NB4 (cell line): ENCODE measurements around the gene CYB5B.
A peak's percentile ranks its signal among the peaks of the same experiment; 100 is the strongest.

Experiments
- DNase-seq: peaks from one replicate; pipeline ENCODE4 v3.0.0; 2010; ENCODE audit warnings: low read depth
- H3K4me3 ChIP-seq: one replicate; pipeline ENCODE4 v1.5.1; 2011; ENCODE audit warnings: mild to moderate bottlenecking, low read depth, low read length, moderate library complexity
- CTCF ChIP-seq: IDR thresholded peaks from one replicate; pipeline ENCODE4 v1.5.1; 2012; ENCODE audit warnings: low read depth, low read length
- MAX ChIP-seq: IDR thresholded peaks from 2 replicates; pipeline ENCODE4 v1.6.1; 2011; ENCODE audit warnings: low read depth, low read length
- MYC ChIP-seq: IDR thresholded peaks from 2 replicates; pipeline ENCODE4 v1.6.1; 2011; ENCODE audit warnings: low read depth, low read length
- POLR2A ChIP-seq: IDR thresholded peaks from 2 replicates; pipeline ENCODE4 v1.6.1; 2011; ENCODE audit warnings: mild to moderate bottlenecking; ENCODE audit not compliant: insufficient read length; ENCODE audit errors: extremely low read depth

The CYB5B gene

GRCh38 chr16:69448470-69449193 is 24.2 kb downstream of the CYB5B start:
- DNase-seq, result no peak
- no peak for TF ChIP-seq MYC
- TF ChIP-seq POLR2A, result no peak
- TF ChIP-seq CTCF, result no peak
- TF ChIP-seq MAX, result no peak
- H3K4me3 ChIP-seq, result no peak overlapping the region

GRCh38 chr16:69451166-69451565 is 26.7 kb downstream of the CYB5B start:
- H3K4me3 ChIP-seq, result no peak overlapping the region
- no peak for TF ChIP-seq MYC
- DNase-seq, result no peak

- no peak for DNase-seq
- no peak overlapping the region for H3K4me3 ChIP-seq
- TF ChIP-seq MYC (no peak), CTCF (no peak), MAX (no peak), POLR2A (no peak)
These were observed 29.5 kb downstream of the CYB5B start for GRCh38 chr16:69453936-69454335.

GRCh38 chr16:69463876-69464275 is 39.5 kb downstream of the CYB5B start:
- TF ChIP-seq CTCF (no peak), MYC (no peak), POLR2A (no peak), MAX (no peak)
- no peak overlapping the region for H3K4me3 ChIP-seq
- no peak for DNase-seq

- no peak overlapping the region for H3K4me3 ChIP-seq
- TF ChIP-seq POLR2A, result no peak
- TF ChIP-seq MAX, result no peak
- TF ChIP-seq MYC, result no peak
- no peak for TF ChIP-seq CTCF
- DNase-seq, result peak; percentile 72
These were observed 40.8 kb downstream of the CYB5B start for GRCh38 chr16:69465083-69465721.

- no peak for TF ChIP-seq MAX
- no peak for TF ChIP-seq MYC
- TF ChIP-seq POLR2A, result no peak
- TF ChIP-seq CTCF, result no peak
- no peak overlapping the region for H3K4me3 ChIP-seq
- DNase-seq, result peak; percentile 38
These were observed 41.5 kb downstream of the CYB5B start for GRCh38 chr16:69465881-69466280.
